Colon (tissue), 2 donors: Measurements from ENCODE around the gene KLHL35.

ENCODE experiments used
- FAIRE-seq: peaks from 2 replicates; lab custom pipeline; 2012; peaks lifted over from hg19 to GRCh38; lab: Jason Lieb, UNC
- donor health status: control.
- donor health status: control.

KLHL35 gene

DNA sequence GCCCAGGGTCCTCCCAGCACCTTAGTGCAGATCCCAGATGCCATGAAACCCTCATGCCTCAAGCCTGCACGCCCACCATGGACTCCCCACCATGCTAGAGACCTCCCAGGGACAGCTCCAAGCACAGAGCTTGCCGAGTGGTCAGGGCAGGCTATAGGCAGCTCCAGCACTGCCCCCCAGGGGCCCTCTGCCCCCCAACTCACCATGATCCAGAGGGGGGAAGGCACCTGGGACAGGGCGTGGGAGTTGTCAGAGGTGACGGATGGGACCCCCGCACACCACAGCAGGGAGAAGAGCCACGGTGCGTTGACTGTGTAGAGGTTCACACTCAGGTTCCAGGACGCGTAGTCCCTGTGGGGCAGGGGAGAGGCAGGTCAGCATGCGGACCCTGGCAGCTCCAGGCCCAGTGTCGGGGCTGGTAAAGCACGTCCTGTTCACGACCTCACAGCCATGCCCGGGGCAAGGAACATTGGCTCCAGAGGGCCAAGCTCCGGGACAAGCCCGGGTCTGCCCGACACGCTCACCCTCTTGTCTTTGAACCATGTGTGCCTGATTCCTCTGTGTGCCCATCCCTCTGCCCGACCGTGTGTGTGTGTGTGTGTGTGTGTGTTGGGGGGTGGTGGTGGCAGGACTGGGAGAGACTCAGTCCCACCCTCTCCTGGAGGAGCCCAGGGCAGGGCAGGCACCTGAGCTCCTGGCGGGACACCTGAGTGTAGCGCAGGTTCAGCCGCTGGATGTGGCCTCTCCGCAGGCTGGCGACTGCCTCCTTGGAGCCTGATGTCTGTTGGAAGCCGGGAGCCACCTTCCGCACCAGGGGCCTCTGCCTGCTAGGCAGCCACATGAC lies 8.2 kb upstream of the KLHL35 start:
- no peak for FAIRE-seq

DNA sequence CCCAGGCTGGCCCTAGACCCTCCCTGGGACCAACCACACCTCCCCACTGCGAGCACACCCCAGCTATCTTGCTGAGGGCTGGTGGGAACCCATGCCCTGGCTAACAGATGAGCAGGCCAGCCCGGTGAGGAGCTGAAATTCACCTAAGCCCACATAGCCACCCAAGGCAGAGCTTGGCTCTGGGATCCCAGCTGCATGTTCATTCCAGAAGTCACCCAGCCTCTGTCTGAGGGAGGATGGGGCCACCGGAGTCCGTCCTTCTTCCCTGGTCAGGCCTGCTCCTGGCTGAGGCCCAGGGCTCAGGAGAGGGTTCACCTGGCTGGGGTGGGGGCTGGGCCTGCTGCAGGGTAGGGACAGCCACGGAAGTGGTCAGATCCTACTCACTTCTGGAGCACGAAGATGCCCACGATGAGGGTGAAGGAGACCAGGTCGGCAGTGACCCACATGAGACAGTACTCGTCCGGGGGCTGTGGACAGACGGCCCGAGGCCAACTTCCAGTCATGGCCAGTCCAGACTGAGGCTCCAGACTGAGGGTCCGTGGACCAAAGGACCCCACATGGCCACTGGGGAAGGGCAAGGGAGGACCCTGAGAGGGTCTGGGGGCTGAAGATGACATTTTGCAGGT lies 6.6 kb upstream of the KLHL35 start:
- FAIRE-seq, result no peak

DNA sequence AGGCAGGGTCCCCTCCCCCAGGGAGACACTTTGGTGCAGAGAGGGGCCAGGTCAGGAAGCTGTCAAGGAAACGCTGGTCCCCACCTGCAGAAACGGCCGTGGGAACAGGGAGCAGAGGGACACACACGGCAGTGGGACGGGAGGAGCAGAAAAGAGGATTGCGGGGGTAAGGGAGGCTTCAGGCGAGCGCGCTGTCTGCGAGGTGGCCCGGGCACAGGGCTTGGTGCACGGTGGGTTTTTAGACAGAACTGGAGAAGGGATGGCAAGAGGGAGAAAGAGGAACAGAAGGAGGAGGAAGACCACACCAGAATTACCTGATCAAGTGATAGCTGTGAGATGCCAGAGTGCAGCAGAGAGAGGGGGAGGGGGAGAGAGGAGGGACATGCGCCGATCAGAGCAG lies 6.0 kb upstream of the KLHL35 start:
- FAIRE-seq, result no peak

DNA sequence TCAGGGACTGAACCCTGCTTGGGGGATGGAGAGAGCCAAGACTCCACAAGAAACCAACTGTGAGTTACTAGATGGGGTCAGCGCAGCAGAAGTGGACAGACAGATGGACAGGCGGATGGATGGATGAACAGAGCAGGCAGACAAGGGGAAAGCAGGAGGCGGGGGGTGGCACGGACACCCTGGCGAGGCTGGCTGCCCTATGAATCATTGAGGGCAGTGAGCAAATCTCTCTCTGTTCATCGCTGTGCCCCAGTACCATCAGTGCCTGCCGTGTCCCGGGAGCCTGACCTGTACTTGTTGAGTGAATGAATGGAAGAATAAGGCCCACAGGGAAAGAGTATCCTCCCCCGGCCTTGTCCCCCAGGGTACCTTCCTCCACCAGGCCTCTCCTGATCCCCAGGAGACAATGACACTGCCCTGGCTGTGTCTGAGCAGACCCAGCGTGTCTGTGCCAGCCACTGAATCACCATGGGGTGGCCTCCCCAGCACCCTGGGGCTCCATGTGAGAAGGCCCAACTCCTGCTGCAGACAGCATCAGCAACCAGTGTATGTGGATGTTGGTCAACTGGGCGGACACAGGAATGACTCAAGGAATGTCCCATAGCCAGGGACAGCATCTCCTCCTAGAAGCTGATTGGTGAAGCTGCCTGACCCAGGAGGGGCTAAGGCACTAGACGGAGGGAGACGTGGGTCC lies 5.1 kb upstream of the KLHL35 start:
- FAIRE-seq, result no peak

DNA sequence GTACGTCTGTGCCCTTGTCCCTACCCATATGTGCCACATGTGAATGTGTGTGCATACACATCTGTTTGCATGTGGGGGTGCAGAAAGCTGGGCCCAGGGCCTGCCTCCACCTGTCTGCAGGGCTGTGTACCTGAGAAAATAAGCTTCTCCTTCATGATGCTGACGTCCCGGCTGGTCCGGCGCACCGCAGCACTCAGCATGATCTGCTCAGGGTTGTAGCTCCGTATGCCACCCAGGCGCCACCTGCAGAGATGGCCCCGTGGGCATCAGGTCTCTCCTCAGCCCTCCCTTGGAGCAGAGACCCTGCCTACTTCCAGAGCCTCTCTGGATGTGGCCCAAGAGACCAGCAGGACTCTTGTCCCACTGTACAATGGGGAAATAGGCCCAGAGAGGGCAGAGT lies 3.8 kb upstream of the KLHL35 start:
- no peak for FAIRE-seq

DNA sequence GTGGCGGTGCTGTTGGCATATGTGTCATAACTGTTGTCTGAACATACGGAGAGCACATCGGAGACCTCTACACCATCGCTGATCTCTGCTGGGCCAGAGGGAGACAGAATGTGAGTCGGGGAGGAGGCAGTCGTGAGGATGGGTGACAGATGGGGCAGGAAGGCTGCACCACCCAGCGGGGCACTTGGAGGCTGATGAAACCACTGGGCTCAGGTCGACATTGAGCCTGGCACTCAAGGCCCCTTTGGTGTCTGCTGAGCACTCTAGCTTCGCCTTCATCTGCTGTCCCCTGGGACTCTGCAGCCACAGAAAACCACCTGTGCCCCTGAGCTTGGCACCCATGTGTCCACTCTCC lies 2.5 kb upstream of the KLHL35 start:
- no peak for FAIRE-seq

DNA sequence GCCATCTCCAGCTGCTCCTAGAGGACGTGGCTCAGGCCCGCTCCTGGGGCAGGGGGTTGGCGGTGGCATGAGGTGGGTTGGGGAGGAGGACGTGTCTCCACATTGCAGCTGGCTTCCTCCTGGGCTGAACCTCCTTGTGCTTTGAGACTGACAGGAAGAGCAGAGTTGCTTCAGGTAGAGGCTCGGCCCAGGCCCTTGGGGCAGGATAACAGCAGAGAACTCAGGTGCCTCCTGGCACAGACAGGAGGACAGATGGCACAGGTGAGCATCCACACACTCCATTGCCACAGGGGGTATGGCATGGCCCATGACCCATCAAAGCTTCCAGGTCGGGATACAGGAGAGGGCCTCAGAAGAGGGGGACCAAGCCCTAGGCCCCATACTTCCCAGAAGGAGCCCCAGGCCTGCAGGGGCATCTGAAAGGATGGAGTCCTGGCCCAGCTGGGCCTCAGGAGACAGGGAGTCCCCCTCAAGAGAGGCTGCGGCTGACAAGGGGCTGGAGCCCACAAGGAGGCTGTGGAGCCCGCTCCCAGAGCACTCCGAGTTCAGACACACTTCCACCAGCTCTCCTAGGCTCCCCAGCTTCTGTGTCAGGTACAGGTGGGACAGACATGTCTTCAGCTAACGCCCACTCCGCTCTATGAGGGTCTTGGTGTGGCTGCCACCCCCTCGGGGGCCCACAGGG lies 2.0 kb upstream of the KLHL35 start:
- no peak for FAIRE-seq

DNA sequence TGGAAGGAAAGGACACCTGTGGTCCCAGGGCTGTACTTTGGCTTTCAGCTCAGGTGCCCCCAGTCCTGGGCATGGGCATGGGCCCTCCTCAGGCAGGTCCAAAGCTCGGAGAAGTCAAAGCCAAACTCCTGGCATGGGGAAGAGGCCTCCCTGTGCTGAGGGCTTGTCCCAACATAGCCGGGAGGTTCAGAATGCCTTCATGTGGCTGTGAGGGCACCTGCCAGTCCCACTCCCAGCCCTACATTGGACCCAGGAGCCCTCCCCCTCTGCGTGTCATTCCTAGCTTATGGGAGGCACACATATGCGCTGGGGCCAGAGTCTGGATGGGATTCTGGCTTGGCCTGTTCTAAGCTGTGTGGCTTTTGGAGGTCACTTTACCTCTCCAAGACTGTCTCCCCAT lies 1.0 kb upstream of the KLHL35 start:
- FAIRE-seq, result no peak

DNA sequence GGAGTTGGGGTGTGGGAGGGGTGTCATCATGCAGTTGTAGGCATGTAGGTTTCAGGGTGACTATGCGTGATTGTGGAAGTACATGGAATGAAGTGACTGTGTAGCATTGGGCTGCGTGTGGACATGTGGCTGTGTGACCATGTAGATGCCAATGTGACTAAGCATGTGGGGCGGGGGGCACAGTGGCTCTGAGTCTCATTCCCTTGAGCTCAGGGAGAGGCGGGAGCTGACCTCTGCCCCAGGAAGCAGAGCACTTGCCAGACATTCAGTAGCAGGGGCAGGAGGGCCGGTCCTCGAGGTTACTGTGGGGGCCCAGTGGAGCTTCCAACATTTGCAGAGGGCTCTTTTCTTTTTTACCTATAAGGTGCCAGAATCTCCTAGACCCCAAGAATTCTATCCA lies 440 bp upstream of the KLHL35 start:
- FAIRE-seq, result no peak

DNA sequence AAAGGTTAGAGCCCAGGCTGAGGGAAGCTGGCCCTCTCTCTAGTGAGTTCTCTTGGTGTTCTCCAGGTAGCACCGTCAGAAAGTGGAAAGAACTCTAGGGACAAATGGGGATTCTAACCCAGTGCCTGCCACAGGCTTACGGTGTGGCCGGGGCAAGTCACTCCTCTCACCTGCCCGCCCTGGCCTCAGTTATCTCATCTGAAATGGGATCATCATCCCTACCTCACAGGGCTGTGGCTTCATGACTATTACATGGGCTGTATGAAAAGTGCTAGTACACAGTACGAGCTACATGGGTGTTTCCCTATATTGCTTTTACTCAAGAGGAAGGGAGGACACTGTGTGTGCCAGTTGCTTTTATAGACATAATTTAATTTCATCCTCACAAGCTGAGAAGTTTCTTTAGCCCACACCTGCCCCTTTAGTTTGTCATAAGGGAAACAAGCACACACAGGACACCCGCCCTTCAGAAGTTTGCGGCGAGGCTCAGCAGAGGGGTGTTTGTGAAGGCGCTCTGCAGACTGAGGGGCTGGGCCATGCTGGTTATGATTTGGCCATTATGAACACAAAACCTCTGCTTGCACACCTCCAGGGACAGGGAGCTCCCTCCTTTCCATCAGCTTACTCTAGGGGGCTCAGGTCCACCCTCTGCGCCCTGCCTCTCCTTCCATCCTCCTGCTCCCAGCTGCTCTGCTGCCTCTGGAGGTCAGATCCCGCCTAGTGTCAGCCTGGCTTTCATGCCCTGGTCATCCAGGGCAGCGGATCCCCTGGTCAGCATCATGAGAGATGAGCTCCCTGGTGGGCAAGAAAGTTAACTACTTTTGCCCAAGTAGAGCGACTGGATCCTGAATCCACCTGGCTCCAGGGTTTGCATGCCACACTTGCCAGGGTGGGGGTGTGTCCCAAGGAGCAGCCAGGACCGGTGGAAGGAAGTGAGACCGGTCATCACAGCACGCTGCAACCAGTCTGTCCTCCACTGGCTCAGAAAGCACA lies 1.2 kb downstream of the KLHL35 start:
- no peak for FAIRE-seq

DNA sequence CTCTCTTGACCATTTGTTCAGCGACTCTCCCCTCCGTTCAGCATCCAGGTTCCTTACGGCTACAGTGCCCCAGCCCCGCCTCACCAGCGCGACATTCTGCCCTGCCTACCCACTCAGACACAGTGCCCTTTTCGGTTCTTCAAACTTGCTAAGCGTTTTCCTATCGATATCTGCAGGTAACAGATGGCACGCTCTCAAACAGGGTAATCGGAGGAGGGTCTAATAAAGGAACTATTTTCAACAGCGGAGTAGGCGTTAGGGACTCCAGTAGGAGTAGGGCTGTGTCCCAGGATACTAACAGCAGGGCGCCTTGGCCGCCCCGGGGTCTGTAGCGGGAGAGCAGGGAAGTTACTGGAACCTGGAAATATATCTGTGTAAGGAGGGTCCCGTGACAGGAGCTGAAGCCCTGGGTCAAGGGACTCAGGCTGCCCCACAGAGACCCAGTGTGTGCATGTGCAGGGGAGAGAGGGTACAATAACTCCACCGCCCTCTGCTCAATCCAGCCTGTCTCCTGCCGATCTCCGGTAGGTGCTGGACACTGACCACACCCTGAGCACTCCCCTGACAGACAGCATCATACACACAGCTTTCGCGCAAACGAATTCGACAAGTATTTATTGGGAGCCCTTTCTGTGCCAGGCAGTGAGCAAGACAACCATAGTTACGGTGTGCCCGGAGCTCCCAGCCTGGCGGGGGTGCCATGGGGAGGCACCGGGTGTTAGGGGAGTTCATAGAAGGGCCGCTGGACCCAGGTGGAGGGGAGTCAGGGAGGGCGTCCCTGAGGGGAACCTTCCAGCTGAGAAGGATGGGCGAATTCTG lies 2.1 kb downstream of the KLHL35 start:
- FAIRE-seq, result no peak

DNA sequence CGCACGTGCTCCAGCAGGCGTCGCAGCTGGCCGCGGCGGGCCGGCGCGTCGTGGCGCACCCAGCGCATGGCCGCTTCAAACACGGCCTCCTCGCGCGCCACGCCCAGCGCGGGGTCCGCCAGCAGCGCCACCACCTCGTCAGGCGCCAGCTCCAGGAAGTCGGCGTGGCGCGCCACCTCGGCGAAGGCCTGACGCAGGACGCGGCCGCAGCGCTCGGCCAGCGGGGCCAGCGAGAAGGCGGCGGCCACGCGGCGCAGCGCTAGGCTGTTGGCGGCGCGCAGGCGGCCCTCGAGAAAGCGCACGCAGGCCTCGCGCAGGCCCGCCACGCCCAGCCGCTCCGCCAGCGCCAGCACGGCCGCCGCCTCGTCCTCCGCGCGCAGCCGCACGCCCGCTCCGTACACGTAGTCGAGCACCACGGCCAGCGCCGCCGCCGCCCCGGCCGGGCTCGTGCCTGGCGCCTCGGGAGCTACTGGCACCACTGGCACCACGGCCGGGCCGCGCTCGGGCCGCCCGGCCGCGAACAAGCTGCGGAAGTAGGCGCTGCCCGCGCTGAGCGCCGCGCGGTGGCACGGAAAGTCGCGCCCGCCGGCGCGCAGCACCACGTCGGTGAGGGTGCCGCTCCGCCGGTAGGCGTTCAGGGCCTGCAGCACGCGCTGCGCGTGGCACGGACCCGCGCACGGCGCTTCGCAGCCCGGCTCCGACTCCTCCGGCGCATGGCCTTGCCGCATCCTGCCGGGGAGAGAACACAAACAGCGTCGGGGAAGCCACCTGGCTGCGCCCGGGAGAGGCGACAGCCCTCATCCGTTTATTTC lies 2.9 kb downstream of the KLHL35 start:
- FAIRE-seq, result no peak

DNA sequence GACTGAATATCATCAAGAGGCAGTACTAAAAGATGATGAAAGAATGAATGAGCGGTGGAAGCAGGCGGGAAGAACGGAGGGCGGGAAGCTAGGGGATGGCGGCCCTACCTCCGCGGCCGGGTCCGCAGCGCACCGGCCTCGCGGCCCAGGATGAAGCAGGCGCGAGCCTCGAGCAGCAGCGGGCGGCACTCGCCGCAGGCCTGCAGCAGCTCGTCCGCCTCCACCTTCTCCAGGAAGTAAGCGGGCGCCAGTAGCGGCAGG lies 3.4 kb downstream of the KLHL35 start:
- no peak for FAIRE-seq

DNA sequence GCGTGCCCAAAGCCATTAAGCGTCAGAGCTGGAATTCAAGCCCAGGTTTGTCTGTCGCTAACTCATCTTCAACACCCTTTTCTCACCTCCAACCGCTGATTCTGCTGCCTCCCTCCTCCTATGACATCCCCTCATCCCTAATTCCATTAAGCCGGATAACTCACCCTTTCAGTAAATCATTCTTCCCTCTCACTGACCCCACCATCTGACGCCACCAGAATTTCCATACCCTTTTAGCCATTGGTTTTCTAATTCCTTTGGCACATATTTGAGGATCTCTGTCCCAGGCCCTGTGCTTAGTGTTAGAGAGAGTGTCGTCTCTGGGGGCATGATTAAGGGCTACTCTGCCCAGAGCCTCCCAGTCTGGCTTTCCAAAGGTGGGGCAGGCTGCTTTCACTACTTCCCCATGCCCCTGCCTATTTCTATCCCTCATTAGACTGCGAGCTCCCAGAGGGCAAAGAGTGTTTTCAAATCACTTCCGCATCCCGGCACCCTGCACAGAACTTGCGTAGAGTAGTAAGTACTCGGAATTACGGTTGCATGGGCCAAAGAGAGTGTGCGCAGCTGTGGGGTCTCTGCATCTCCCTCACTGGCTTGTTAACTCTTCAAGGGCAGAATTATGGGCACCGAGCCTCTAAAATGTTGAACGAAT lies 3.9 kb downstream of the KLHL35 start:
- no peak for FAIRE-seq

DNA sequence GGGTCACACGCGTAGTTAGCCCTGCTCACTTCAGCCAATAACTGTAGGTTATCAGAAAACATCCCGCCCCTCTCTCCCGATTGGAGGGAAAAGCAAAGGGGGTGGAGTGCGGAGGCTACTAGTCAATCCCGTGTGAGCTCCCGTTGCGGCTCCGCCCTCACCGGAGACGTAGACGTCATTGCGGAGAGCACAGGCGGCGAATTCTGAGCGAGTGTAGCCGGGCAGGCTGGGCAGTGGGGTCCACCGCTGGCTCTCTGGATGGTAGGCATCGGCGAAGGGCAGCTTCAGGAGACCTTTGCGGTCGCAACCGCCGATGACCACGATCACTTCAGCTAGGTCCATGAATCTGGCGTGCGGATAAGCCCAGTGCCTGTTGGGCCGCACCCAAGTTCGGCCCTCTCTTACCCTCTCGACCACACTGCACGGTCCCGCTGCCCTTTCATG lies 4.7 kb downstream of the KLHL35 start:
- FAIRE-seq, result no peak

DNA sequence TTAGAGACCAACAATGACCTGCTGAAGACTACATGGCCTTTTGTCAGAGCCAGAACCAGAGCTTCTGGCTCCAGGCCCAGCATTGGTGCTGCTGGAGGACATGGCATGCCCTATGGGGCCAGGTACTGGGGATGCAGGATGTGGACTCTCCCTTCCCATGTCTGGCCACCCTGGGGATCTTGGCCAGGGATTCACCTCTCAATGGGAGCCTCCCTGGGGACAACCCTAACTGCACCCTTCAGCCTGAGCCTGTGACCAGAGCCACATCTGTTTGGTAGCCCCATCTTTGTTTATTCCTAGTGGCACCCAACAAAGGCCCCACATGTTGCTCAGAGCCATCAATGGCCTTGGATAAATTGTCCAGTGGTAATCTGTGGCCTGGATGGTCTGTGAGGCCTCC lies 5.8 kb downstream of the KLHL35 start:
- no peak for FAIRE-seq

DNA sequence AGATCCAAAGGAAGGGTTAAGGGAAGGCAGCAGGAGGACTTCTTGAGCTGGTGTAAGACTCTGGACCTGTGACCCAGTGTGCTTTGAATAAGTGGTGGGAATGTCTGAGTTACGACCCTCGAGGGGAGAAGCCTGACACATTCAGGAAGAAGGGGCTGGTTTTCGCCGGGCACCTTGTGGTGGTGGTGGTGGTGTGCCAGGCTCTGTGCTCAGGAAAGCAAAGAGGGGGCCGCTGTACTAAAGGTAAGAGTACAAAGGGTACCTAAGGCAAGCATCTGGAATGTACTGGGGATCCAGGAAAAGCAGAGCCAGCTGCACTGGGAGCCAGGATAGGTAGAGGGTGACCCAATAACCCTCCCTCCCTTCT lies 6.3 kb downstream of the KLHL35 start:
- FAIRE-seq, result no peak

DNA sequence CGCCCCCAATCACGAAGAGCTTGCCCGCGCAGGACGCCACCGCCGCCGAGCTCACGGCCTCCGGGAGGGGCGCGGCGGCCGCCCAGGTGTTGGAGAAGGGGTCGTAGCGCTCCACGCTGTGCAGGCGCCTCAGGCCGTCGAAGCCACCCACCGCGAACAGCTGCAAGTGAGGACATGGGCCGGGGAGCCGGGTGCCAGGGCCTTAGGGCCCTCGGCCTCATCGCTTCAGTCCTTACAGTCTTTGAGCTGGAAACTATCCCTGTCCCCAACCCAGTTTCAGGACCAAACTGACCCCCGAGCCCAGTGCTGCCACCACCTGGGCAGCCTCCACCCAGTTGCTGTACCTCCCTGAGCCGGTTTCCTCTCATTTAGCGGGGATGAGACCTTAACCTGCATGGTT lies 7.6 kb downstream of the KLHL35 start:
- FAIRE-seq, result no peak

DNA sequence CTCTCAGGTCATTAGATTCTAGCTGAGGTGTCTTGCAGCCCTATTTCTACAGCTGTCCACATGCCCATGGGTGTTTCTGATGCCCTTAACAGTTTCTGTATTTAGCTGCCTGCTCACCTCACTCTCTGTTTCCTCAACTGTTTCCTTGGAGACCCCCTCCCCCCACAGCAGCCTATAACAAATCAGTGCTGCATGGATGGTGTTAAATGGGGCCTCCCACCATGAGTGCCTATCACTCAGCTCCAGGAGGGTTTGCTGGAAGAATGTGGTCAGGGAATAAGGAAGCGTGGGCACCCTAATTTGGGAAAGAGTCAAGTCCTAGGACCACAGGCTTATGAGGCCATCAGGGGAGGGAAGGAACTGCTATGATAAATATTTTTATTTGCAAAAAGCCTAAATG lies 8.6 kb downstream of the KLHL35 start:
- FAIRE-seq, result no peak

DNA sequence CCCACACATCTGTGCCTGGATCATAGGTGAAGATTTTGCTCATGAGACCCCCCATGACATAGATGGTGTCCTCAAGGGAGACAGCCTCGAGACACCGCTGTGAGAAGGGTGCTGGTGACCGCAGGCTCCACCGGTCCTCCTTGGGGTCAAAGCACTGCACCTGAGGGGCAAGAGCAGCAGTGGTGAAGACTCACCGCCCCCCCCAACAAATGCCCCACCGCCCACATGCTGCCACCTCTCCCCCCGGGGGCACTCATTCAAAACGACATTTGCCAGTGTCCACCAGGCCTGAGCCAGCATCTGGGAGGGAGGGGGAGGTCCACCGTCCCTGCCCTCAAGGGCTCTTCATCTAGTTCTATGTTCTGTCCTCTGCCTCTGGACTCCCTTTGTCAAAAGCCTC lies 9.3 kb downstream of the KLHL35 start:
- FAIRE-seq, result no peak
